Measurements from ENCODE around the gene PLSCR5. TPM values are rescaled to one million over a fixed set of nuclear protein-coding genes. Genes with fewer than 3 reads are reported as not detected.

PLSCR5 gene
- total and polyA plus RNA-seq, 2 donors (not counting 3 experiments of a cell fraction or from before 2014, with no cell fraction given) = not detected

DNA sequence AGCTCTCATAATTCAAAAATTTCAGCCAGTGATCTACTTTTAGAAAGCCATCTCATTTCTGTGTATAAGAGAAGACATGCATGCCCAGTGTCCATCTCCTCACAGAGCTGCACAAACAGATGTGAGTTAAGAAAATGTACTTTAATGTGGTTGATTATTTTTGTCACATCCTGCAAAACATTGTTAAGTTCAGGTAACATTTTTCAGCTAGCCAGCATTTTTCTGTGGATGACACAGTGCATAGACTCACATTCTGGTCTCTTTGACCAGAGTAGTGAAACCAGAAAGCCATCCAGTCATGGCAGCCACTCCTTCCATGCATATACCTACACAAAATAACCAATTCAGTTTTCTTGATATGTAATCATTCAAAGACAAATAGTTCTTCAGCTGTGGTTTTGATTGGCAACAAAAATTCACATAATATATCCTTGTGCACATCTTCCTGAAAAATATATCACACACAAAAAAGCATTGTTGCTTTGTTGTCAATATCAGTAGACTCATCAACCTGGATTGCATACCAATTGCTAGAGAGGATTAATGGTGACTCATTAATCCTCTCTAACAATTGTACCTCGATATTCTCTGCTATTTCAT, 58.7 kb downstream of the PLSCR5 start:
- H3K36me3 ChIP-seq (ENCODE audit: control insufficient read depth in 2 of 2, extremely low read depth in 1 of 2, insufficient read depth in 2 of 2, low read length in 2 of 2) = no peaks in the 10 kb centered on the region
- H3K9ac ChIP-seq (replicated peaks; ENCODE audit: extremely low read depth, insufficient read depth, low read length) = no peak overlapping the region
- no peaks in the 10 kb centered on the region for H3K9me1 ChIP-seq (replicated peaks; ENCODE audit: control insufficient read depth, extremely low read depth, insufficient read depth, low read length)
- dilution Hi-C loops (cut with MboI; ENCODE audit: extremely low pct_ligation_motif_present, low sequenced_read_pairs) (no loop called here), intact Hi-C loops (cut with micrococcal nuclease) (no loop called here)
- BruUV-seq (replicated peaks) = no TSS peak
- H3K4me2 ChIP-seq (ENCODE audit: insufficient read depth, low read length) = no peak overlapping the region
- peaks cover 24% of the 10 kb centered on the region for H3K79me2 ChIP-seq (ENCODE audit: control insufficient read depth, insufficient read depth, low read length)
- DNase-seq (ENCODE audit: low read depth, low spot score) (no peak), FAIRE-seq (no peak)
- CTCF ChIA-PET = interaction anchor here (1.2 kb wide), 1 partner anchor 41 kb away, joined by 3 read pairs; no protein-coding TSS in a partner anchor
- H3K27me3 ChIP-seq (ENCODE audit: control insufficient read depth in 2 of 2, insufficient read depth in 2 of 2, low read length in 2 of 2) = no peaks in the 10 kb centered on the region
- H2AFZ ChIP-seq (ENCODE audit: low read depth, low read length) = no peak overlapping the region
- no peaks in the 10 kb centered on the region for H3K9me3 ChIP-seq (replicated peaks; ENCODE audit: control insufficient read depth, insufficient read depth, low read length)
- H4K20me1 ChIP-seq (replicated peaks; ENCODE audit: control insufficient read depth, extremely low read depth, insufficient read depth, low read length) = no peaks in the 10 kb centered on the region
- no peak overlapping the region for H3K4me3 ChIP-seq (replicated peaks in 1 of 3; ENCODE audit: insufficient read depth in 1 of 3, low read depth in 1 of 3, low read length in 3 of 3)
- TF ChIP-seq POLR2A (IDR thresholded peaks at IDR 0.05; ENCODE audit: low read depth, low read length) = no peak
- no peak for TF ChIP-seq POLR2AphosphoS5 (IDR thresholded peaks at IDR 0.05; ENCODE audit: insufficient read depth, low read depth, low read length)
- TF ChIP-seq GATA2 (IDR thresholded peaks at IDR 0.05; ENCODE audit: insufficient read depth, insufficient read length, low read depth, low read length) = no peak
- no peak for TF ChIP-seq MYC (IDR thresholded peaks at IDR 0.05; ENCODE audit: low read depth, low read length)
- TF ChIP-seq, protein P1, sequence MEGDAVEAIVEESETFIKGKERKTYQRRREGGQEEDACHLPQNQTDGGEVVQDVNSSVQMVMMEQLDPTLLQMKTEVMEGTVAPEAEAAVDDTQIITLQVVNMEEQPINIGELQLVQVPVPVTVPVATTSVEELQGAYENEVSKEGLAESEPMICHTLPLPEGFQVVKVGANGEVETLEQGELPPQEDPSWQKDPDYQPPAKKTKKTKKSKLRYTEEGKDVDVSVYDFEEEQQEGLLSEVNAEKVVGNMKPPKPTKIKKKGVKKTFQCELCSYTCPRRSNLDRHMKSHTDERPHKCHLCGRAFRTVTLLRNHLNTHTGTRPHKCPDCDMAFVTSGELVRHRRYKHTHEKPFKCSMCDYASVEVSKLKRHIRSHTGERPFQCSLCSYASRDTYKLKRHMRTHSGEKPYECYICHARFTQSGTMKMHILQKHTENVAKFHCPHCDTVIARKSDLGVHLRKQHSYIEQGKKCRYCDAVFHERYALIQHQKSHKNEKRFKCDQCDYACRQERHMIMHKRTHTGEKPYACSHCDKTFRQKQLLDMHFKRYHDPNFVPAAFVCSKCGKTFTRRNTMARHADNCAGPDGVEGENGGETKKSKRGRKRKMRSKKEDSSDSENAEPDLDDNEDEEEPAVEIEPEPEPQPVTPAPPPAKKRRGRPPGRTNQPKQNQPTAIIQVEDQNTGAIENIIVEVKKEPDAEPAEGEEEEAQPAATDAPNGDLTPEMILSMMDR (IDR thresholded peaks at IDR 0.05; ENCODE audit: extremely low read depth in 1 of 2, insufficient read depth in 1 of 2, low read depth in 1 of 2, low read length in 2 of 2) = no peak
- TF ChIP-seq, protein P2, sequence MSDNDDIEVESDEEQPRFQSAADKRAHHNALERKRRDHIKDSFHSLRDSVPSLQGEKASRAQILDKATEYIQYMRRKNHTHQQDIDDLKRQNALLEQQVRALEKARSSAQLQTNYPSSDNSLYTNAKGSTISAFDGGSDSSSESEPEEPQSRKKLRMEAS (IDR thresholded peaks at IDR 0.05; ENCODE audit: insufficient read depth, insufficient read length) = no peak
- no peak for TF ChIP-seq EZH2 (IDR thresholded peaks at IDR 0.05; ENCODE audit: borderline replicate concordance, low read depth, low read length, severe bottlenecking)
- TF ChIP-seq JUN (IDR thresholded peaks at IDR 0.05; ENCODE audit: borderline replicate concordance, insufficient read depth, insufficient read length, low read depth) = no peak
- TF ChIP-seq FOS (IDR thresholded peaks at IDR 0.05; ENCODE audit: borderline replicate concordance, insufficient read depth, low read length) = no peak
- POLR2A ChIA-PET = no interaction called here
- H3K27ac ChIP-seq (ENCODE audit: insufficient read depth, low read depth, low read length) = no peak overlapping the region
- peaks cover 5% of the 10 kb centered on the region for H3K4me1 ChIP-seq (ENCODE audit: control insufficient read depth, extremely low read depth, insufficient read depth, low read length)

Measured in endothelial cell of umbilical vein (primary cell).